HG03103 (cell line): ENCODE measurements around the gene SPRYD4.
A peak's percentile ranks its signal among the peaks of the same experiment; 100 is the strongest.
"Not testable (repeated sequence)": the region's sequence is repeated elsewhere in the genome, so short reads cannot be mapped to it uniquely, and the experiment has no call there.

Experiments
- ATAC-seq: cut with Tn5 transposase; IDR thresholded peaks from one replicate; pipeline ENCODE4 v1.9.1; 2021; ENCODE audit warnings: low read depth; ENCODE audit not compliant: unreplicated experiment

Gene SPRYD4

GRCh38 chr12:56468216-56469006 lies at the start of gene SPRYD4:
TSS of gene SPRYD4 (plus strand) at chr12:56468578. CDS start at chr12:56468592, 14 bp downstream.
- ATAC-seq, result peak; percentile 87

GRCh38 chr12:56420411-56420810 lies 48.0 kb upstream of the SPRYD4 start:
- no peak for ATAC-seq

- ATAC-seq, result no peak
These were observed 43.2 kb upstream of the SPRYD4 start for GRCh38 chr12:56425193-56425592.

- no peak for ATAC-seq
These were observed 42.4 kb upstream of the SPRYD4 start for GRCh38 chr12:56425940-56426438.

- no peak for ATAC-seq
These were observed 37.1 kb upstream of the SPRYD4 start for GRCh38 chr12:56431288-56431687.

GRCh38 chr12:56431850-56432249 lies 36.5 kb upstream of the SPRYD4 start:
- ATAC-seq, result no peak

- ATAC-seq, result no peak
These were observed 33.5 kb upstream of the SPRYD4 start for GRCh38 chr12:56434828-56435227.

GRCh38 chr12:56437430-56438176 lies 30.8 kb upstream of the SPRYD4 start:
- ATAC-seq, result no peak

GRCh38 chr12:56443208-56443607 lies 25.2 kb upstream of the SPRYD4 start:
- not testable (repeated sequence) for ATAC-seq

GRCh38 chr12:56448860-56449621 lies 19.3 kb upstream of the SPRYD4 start, which contains the start of gene TIMELESS:
TSS of gene TIMELESS (minus strand) at chr12:56449426. CDS start at chr12:56434170, 15,256 bp downstream.
- peak; percentile 93 for ATAC-seq

- ATAC-seq, result no peak
These were observed 18.8 kb upstream of the SPRYD4 start for GRCh38 chr12:56449622-56449984.

- ATAC-seq, result no peak
These were observed 18.1 kb upstream of the SPRYD4 start for GRCh38 chr12:56450241-56450640.

GRCh38 chr12:56451147-56451546 lies 17.2 kb upstream of the SPRYD4 start:
- ATAC-seq, result no peak

- ATAC-seq, result no peak
These were observed 13.8 kb upstream of the SPRYD4 start, which contains the start of gene MIP for GRCh38 chr12:56454557-56454956. TSS of gene MIP (minus strand) at chr12:56454657. CDS start at chr12:56454613, 44 bp downstream.

- no peak for ATAC-seq
These were observed 10.6 kb upstream of the SPRYD4 start for GRCh38 chr12:56457817-56458216.

- no peak for ATAC-seq
These were observed 6.9 kb upstream of the SPRYD4 start for GRCh38 chr12:56461235-56462159.

GRCh38 chr12:56462565-56462964 lies 5.8 kb upstream of the SPRYD4 start:
- no peak for ATAC-seq

GRCh38 chr12:56469007-56469930 lies 891 bp downstream of the SPRYD4 start:
- ATAC-seq, result no peak

- no peak for ATAC-seq
These were observed 6.0 kb downstream of the SPRYD4 start for GRCh38 chr12:56474389-56474788.
